HG03342 (cell line): Measurements from ENCODE around the gene PSMB2.
"Not testable (repeated sequence)": the region's sequence is repeated elsewhere in the genome, so short reads cannot be mapped to it uniquely, and the experiment has no call there.

Experiments used
- ATAC-seq: cut with Tn5 transposase; IDR thresholded peaks from one replicate; pipeline ENCODE4 v1.9.1; 2021; ENCODE audit warnings: mild to moderate bottlenecking, moderate library complexity; ENCODE audit not compliant: unreplicated experiment

Gene PSMB2

GRCh38 chr1:35641233-35641866 is at the start of gene PSMB2:
PSMB2 (minus strand) TSS chr1:35641526; CDS start chr1:35641432, 94 bp downstream.
- ATAC-seq = peak; percentile 75

- no peak for ATAC-seq
Observed at GRCh38 chr1:35691080-35691479, 49.8 kb upstream of the PSMB2 start.

GRCh38 chr1:35690103-35690502 is 48.8 kb upstream of the PSMB2 start:
- ATAC-seq = not testable (repeated sequence)

- no peak for ATAC-seq
Observed at GRCh38 chr1:35688161-35688560, 46.8 kb upstream of the PSMB2 start.

GRCh38 chr1:35683012-35683411 is 41.7 kb upstream of the PSMB2 start:
- ATAC-seq = no peak

DNA sequence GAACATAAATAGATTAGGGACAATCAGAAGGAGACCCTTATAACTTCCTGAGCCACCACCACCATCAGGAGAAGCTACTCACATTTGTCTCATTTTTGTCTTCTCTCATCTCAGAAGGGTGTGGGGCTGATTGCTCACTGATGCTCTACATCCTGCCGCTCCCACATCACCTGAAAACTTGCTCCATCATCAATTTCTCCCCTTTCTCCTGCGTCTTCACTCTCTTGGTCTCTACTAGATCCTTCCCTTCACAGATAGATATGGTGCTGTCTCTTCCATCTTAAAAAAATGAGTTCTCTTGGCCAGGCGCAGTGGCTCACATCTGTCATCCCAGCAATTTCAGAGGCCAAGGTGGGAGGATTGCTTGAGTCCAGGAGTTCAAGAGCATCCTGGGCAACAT is 38.9 kb upstream of the PSMB2 start:
- ATAC-seq = no peak

DNA sequence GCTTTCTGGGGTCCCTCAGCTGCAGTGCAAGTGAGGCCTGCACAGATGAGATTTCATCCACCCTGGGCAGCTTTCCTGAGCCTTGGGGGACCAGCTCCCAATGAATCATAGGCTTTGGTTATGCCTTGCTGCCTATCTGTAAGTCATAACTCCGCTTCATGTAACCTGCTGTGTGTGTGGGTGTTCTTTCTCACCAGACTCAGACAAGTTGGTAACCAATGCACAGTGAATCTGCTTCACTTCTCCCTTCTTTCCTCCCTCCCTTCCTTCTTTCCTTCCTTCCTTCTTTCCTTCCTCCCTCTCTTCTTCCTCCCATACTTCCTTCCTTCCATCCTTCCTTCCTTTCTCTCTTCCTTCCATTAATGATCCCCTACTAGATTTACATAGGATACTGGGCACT is 34.4 kb upstream of the PSMB2 start:
- ATAC-seq = no peak

DNA sequence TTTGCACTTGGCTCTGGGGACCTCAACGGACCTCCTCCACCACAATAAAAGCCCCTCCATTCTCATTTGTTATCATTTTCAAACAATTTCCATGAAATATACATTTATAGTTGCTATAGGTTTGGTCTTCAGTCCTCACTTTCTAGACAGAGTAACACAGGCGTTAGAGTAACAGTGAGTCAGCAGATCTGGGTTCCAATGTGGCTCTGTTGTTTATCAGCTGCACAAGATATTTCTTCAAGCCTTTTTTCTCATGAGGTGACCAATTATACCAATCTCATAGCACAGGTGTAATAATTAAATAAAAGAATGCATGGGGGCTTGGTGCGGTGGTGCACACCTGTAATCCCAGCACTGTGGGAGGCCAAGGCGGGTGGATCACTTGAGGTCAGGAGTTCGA is 32.8 kb upstream of the PSMB2 start:
- ATAC-seq = no peak

DNA sequence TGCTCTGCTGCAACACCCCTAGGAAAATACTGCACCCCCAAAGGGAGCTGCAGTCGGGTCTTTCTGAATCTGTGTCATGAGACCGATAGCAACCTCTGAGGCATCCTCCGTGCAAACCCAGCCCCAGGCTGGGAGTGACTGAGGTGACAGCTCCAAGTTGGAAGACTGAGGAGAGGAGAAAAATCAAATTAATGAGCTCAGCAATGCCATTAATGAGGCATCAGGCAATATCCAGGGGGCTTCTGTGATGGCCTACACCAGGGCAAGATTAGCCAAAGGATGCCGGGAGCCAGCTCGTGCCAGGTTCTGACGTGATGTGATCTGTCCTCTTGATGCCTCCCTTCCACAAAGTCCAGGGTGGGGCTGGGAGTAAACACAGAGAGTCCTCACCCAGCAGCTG is 30.8 kb upstream of the PSMB2 start:
- no peak for ATAC-seq

DNA sequence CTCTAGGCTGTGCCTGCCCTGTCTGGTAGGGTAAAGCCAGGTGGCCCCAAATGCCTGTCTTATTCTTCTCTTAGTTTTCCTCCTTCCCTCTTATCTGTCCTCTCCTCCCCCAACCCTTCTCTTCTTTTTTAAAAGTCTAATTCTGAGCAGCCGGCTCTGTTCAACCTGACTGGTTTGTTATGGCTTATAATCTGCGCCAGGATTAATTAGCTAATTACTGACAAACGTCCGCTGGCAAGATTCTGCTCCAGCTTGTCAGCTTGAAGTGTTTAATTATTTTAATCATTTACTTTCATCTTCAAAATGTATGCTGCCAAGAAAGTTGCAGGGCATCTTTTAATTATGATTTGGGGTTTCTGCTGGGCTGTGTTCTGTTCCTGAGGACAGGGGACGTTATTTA is 27.2 kb upstream of the PSMB2 start:
- no peak for ATAC-seq

- no peak for ATAC-seq
Observed at GRCh38 chr1:35666916-35667315, 25.6 kb upstream of the PSMB2 start.

DNA sequence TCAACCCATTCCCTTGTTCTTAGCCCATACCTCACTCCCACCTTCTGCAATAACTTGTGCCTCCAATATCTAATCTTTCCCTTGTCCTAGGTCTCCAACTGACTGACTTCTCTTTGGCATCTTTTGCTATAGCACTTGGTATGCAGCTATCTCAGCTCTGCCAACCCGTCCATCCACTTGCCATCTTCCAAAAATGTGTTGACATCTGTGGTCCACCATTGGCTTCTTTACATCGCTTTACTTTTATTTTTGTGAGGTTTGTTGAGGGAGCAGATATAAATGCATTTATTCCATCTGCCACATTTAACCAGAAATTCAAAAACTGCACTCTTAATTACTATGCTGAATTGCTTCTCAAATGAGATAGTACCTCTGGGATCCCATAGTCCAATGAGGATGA is 24.9 kb upstream of the PSMB2 start:
- no peak for ATAC-seq

DNA sequence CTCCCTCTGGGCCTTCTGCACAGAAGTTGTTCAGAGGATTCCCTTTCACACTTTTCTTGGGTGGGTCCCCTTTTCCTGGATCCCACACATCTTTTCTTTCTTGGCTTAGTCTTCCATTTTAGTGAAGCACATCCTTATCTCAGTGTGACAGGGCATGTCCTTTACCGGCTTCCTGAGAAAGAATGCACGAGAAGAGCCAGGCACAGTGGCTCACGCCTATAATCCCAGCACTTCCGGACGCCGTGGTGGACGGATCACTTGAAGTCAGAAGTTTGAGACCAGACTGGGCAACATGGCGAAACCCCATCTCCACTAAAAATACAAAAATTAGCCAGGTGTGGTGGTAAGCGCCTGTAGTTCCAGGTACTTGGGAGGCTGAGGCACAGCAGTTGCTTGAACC is 22.1 kb upstream of the PSMB2 start:
- no peak for ATAC-seq

DNA sequence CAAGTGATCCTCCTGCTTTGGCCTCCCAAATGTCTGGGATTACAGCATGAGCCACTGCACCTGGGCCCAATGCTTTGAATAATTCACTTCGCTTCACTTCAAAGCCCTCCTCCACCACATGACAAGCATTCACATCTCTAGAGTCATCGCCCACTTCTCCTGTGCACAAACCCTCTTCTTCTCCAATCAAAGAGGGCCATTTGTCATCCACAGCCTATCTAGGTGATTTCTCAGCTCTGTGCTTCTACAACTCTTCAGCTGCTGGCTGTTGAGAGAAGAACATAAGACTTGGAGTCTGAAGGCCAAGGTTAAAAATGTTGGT is 20.1 kb upstream of the PSMB2 start:
- no peak for ATAC-seq

GRCh38 chr1:35660581-35661473 is 19.5 kb upstream of the PSMB2 start:
- ATAC-seq = no peak

DNA sequence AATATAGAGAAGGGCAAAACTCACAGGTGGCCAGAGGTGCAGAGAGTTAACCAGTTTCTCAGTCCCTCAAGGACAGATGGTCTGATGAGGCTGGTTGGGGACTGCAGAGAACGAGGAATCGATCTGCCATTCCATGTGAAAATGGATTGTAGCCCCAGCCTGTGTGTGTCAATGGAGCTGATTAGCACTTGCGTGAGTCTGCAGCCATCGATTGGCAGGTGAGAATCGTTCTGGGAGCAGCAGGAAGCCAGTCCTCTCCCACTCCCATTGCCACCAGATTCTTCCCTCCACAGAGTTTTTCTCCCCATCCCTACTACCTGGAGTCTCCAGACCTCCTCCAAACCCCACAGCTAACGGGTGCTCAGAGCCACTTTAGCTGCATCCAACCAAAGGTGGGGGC is 18.3 kb upstream of the PSMB2 start:
- ATAC-seq = no peak

GRCh38 chr1:35657851-35658250 is 16.5 kb upstream of the PSMB2 start:
- no peak for ATAC-seq

DNA sequence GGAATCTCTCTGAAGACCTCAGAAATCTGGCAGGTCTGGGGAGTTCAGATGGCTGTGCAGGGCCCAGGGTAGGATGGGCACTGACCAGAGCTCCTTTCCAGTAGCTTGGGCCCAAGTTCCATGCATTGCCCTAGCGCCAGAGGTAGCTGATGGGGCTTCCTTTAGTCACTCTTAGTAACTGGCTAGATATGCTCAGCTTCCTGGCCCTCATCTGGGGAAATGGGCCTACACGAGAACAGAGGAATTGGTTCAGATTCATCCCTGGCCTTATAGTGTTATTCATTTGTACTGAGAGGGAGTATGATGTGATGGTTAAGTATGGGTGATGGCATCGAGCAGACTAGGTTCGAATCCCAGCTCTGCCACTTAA is 15.5 kb upstream of the PSMB2 start:
- no peak for ATAC-seq

GRCh38 chr1:35656148-35656862 is 15.0 kb upstream of the PSMB2 start:
- no peak for ATAC-seq

- no peak for ATAC-seq
Observed at GRCh38 chr1:35655196-35655595, 13.9 kb upstream of the PSMB2 start.

GRCh38 chr1:35650416-35650815 is 9.1 kb upstream of the PSMB2 start:
- no peak for ATAC-seq

GRCh38 chr1:35646043-35646442 is 4.7 kb upstream of the PSMB2 start:
- ATAC-seq = no peak
